Endothelial cell of umbilical vein (primary cell): ENCODE measurements around the gene MBOAT2.

Experiments
- EZH2 ChIP-seq: IDR thresholded peaks from 2 replicates; pipeline ENCODE4 v1.6.1; 2012; ENCODE audit warnings: borderline replicate concordance, low read depth, mild to moderate bottlenecking, moderate library complexity, low read length, inconsistent platforms; ENCODE audit not compliant: severe bottlenecking
- FOS ChIP-seq: IDR thresholded peaks from 2 replicates; pipeline ENCODE4 v1.6.1; 2011; ENCODE audit warnings: mild to moderate bottlenecking, low read length, moderate library complexity, borderline replicate concordance; ENCODE audit not compliant: insufficient read depth
- JUN ChIP-seq: IDR thresholded peaks from 2 replicates; pipeline ENCODE4 v1.6.1; 2011; ENCODE audit warnings: borderline replicate concordance, low read depth; ENCODE audit not compliant: insufficient read length, insufficient read depth
- MAX ChIP-seq: IDR thresholded peaks from 2 replicates; pipeline ENCODE4 v1.6.1; 2011; ENCODE audit not compliant: insufficient read depth, insufficient read length
- MYC ChIP-seq: IDR thresholded peaks from one replicate; pipeline ENCODE4 v1.6.1; 2011; ENCODE audit warnings: mild to moderate bottlenecking, low read depth, low read length
- POLR2A ChIP-seq: IDR thresholded peaks from 2 replicates; pipeline ENCODE4 v1.6.1; 2012; ENCODE audit warnings: low read depth, mild to moderate bottlenecking, control low read depth, low read length
- POLR2AphosphoS5 ChIP-seq: IDR thresholded peaks from 2 replicates; pipeline ENCODE4 v1.6.1; 2012; ENCODE audit warnings: low read depth, mild to moderate bottlenecking, control low read depth, low read length, moderate library complexity; ENCODE audit not compliant: insufficient read depth
- TF ChIP-seq, protein P1 (sequence below), 2 donors: IDR thresholded peaks; 1 replicate in 1 of 2; 2 replicates in 1 of 2; pipeline ENCODE4 v1.5.1; 2011; ENCODE audit warnings: low read length in 2 of 2, mild to moderate bottlenecking in 2 of 2, moderate library complexity in 2 of 2, control low read depth in 1 of 2, inconsistent platforms in 1 of 2, low read depth in 1 of 2; ENCODE audit not compliant: insufficient read depth in 1 of 2; ENCODE audit errors: extremely low read depth in 1 of 2

GRCh38 chr2:9032121-9032520 lies 28.6 kb upstream of the MBOAT2 start:
- TF ChIP-seq, protein P1, sequence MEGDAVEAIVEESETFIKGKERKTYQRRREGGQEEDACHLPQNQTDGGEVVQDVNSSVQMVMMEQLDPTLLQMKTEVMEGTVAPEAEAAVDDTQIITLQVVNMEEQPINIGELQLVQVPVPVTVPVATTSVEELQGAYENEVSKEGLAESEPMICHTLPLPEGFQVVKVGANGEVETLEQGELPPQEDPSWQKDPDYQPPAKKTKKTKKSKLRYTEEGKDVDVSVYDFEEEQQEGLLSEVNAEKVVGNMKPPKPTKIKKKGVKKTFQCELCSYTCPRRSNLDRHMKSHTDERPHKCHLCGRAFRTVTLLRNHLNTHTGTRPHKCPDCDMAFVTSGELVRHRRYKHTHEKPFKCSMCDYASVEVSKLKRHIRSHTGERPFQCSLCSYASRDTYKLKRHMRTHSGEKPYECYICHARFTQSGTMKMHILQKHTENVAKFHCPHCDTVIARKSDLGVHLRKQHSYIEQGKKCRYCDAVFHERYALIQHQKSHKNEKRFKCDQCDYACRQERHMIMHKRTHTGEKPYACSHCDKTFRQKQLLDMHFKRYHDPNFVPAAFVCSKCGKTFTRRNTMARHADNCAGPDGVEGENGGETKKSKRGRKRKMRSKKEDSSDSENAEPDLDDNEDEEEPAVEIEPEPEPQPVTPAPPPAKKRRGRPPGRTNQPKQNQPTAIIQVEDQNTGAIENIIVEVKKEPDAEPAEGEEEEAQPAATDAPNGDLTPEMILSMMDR (IDR thresholded peaks at IDR 0.05; ENCODE audit: extremely low read depth in 1 of 2, insufficient read depth in 1 of 2, low read depth in 1 of 2, low read length in 2 of 2), result no peak
- TF ChIP-seq EZH2, result no peak
- TF ChIP-seq POLR2A, result no peak
- TF ChIP-seq POLR2AphosphoS5, result no peak
- no peak for TF ChIP-seq JUN
- no peak for TF ChIP-seq MAX
- TF ChIP-seq FOS, result no peak
- no peak for TF ChIP-seq MYC
